ENCODE results near the gene COPA. TPM values are rescaled to one million over a fixed set of nuclear protein-coding genes. Genes with fewer than 3 reads are reported as not detected.
A peak's percentile ranks its signal among the peaks of the same experiment; 100 is the strongest.

COPA gene
- total and polyA plus RNA-seq, 8 donors = 149 to 182 (median 174) TPM

GRCh38 chr1:160247053-160247452, 96.0 kb downstream of the COPA start:
- H3K27me3 ChIP-seq = no peaks in the 10 kb centered on the region
- H3K4me1 ChIP-seq = peaks cover 0 to 5% of the 10 kb centered on the region in 2 donors
- H3K36me3 ChIP-seq = peaks cover 0 to 28% of the 10 kb centered on the region in 2 donors
- H3K27ac ChIP-seq = no peak overlapping the region
- intact Hi-C loops (cut with DNase I) = loop anchor here in 1 of 2 donors (10.0 kb wide), 1 partner anchor 52 kb away; the partner anchor contains the start of gene CASQ1
- DNase-seq (no peak), ATAC-seq (peak; percentile 29)
- H3K9me3 ChIP-seq = no peaks in the 10 kb centered on the region
- H3K4me3 ChIP-seq = no peak overlapping the region
- TF ChIP-seq CTCF (IDR thresholded peaks at IDR 0.05) = no peak

GRCh38 chr1:160245434-160245833, 97.6 kb downstream of the COPA start:
- intact Hi-C loops (cut with DNase I) = loop anchor here in 1 of 2 donors (10.0 kb wide), 1 partner anchor 51 kb away; the partner anchor contains the start of gene CASQ1
- Histone ChIP-seq H3K27me3 (no peaks in the 10 kb centered on the region), H3K27ac (no peak overlapping the region), H3K4me1 (peaks cover 0 to 5% of the 10 kb centered on the region in 2 donors), H3K36me3 (peaks cover 0 to 40% of the 10 kb centered on the region in 2 donors), H3K4me3 (no peak overlapping the region), H3K9me3 (no peaks in the 10 kb centered on the region)
- ATAC-seq (no peak), DNase-seq (no peak)
- TF ChIP-seq CTCF (IDR thresholded peaks at IDR 0.05) = no peak

GRCh38 chr1:160244209-160244608, 98.8 kb downstream of the COPA start:
- DNase-seq (no peak), ATAC-seq (no peak)
- intact Hi-C loops (cut with DNase I) = loop anchor here in 1 of 2 donors (10.0 kb wide), 1 partner anchor 49 kb away; the partner anchor contains the start of gene CASQ1
- Histone ChIP-seq H3K4me1 (peaks cover 0 to 5% of the 10 kb centered on the region in 2 donors), H3K9me3 (no peaks in the 10 kb centered on the region), H3K4me3 (no peak overlapping the region), H3K27me3 (no peaks in the 10 kb centered on the region), H3K36me3 (peaks cover 0 to 52% of the 10 kb centered on the region in 2 donors), H3K27ac (no peak overlapping the region)
- TF ChIP-seq CTCF (IDR thresholded peaks at IDR 0.05) = no peak

GRCh38 chr1:160243767-160244166, 99.3 kb downstream of the COPA start:
- intact Hi-C loops (cut with DNase I) = loop anchor here in 1 of 2 donors (10.0 kb wide), 1 partner anchor 49 kb away; the partner anchor contains the start of gene CASQ1
- Histone ChIP-seq H3K27ac (no peak overlapping the region), H3K27me3 (no peaks in the 10 kb centered on the region), H3K4me1 (peaks cover 0 to 5% of the 10 kb centered on the region in 2 donors), H3K36me3 (peaks cover 1 to 57% of the 10 kb centered on the region in 2 donors), H3K4me3 (no peak overlapping the region), H3K9me3 (no peaks in the 10 kb centered on the region)
- ATAC-seq = no peak
- no peak for TF ChIP-seq CTCF (IDR thresholded peaks at IDR 0.05)
- no peak for DNase-seq

- no peak for DNase-seq
- intact Hi-C loops (cut with DNase I) = loop anchor here in 1 of 2 donors (10.0 kb wide), 1 partner anchor 45 kb away; the partner anchor contains the start of gene CASQ1
- Histone ChIP-seq H3K4me1 (peaks cover 0 to 5% of the 10 kb centered on the region in 2 donors), H3K4me3 (no peak overlapping the region), H3K27me3 (no peaks in the 10 kb centered on the region), H3K36me3 (peaks cover 3 to 92% of the 10 kb centered on the region in 2 donors), H3K27ac (no peak overlapping the region), H3K9me3 (no peaks in the 10 kb centered on the region)
- TF ChIP-seq CTCF (IDR thresholded peaks at IDR 0.05) = no peak
- no peak for ATAC-seq
Observed at GRCh38 chr1:160239582-160240299, 103.3 kb downstream of the COPA start.
